Measurements from ENCODE around the gene SDK2.

Gene SDK2

GRCh38 chr17:73410586-73411312, 233.5 kb downstream of the SDK2 start:
- DNase-seq, result no peak

GRCh38 chr17:73404246-73404645, 240.0 kb downstream of the SDK2 start:
- DNase-seq, result no peak

- DNase-seq, result no peak
Observed at GRCh38 chr17:73402466-73402865, 241.8 kb downstream of the SDK2 start.

- DNase-seq, result no peak
Observed at GRCh38 chr17:73401911-73402310, 242.3 kb downstream of the SDK2 start.

GRCh38 chr17:73400915-73401545, 243.2 kb downstream of the SDK2 start:
- no peak for DNase-seq

- DNase-seq, result no peak
Observed at GRCh38 chr17:73399056-73399455, 245.2 kb downstream of the SDK2 start.

GRCh38 chr17:73397856-73398540, 246.2 kb downstream of the SDK2 start:
- DNase-seq, result no peak

- DNase-seq, result no peak
Observed at GRCh38 chr17:73397278-73397826, 246.9 kb downstream of the SDK2 start.

GRCh38 chr17:73396431-73397277, 247.6 kb downstream of the SDK2 start:
- no peak for DNase-seq

GRCh38 chr17:73394512-73395450, 249.5 kb downstream of the SDK2 start:
- no peak for DNase-seq

GRCh38 chr17:73393962-73394361, 250.3 kb downstream of the SDK2 start:
- no peak for DNase-seq

- DNase-seq, result no peak
Observed at GRCh38 chr17:73393381-73393780, 250.9 kb downstream of the SDK2 start.

- no peak for DNase-seq
Observed at GRCh38 chr17:73391331-73392265, 252.6 kb downstream of the SDK2 start.

- DNase-seq, result no peak
Observed at GRCh38 chr17:73390851-73391250, 253.4 kb downstream of the SDK2 start.

GRCh38 chr17:73390221-73390620, 254.0 kb downstream of the SDK2 start:
- DNase-seq, result no peak

GRCh38 chr17:73389411-73389810, 254.8 kb downstream of the SDK2 start:
- DNase-seq, result no peak

GRCh38 chr17:73388578-73388905, 255.7 kb downstream of the SDK2 start:
- no peak for DNase-seq

- DNase-seq, result no peak
Observed at GRCh38 chr17:73387746-73388577, 256.3 kb downstream of the SDK2 start.

- no peak for DNase-seq
Observed at GRCh38 chr17:73386561-73386960, 257.7 kb downstream of the SDK2 start.

GRCh38 chr17:73384926-73385325, 259.3 kb downstream of the SDK2 start:
- DNase-seq, result no peak

Measured in CD4-positive, alpha-beta T cell treated with Interleukin-4 for 4 hours (primary cell).